GM18507 (cell line): ENCODE measurements around the gene IL13.

ENCODE experiments used
- DNase-seq: peaks from one replicate; pipeline ENCODE4 v3.0.0; 2011; ENCODE audit warnings: low read depth; ENCODE audit not compliant: insufficient read length; ENCODE audit errors: extremely low spot score
- FAIRE-seq: peaks from 2 replicates; lab custom pipeline; 2011; peaks lifted over from hg19 to GRCh38; lab: Jason Lieb, UNC

IL13 gene

GRCh38 chr5:132653716-132654115 lies 4.3 kb upstream of the IL13 start:
- DNase-seq (no peak), FAIRE-seq (no peak)

- FAIRE-seq (peak; percentile 31), DNase-seq (no peak)
Observed at GRCh38 chr5:132655821-132656773, 1.9 kb upstream of the IL13 start.

- DNase-seq (no peak), FAIRE-seq (no peak)
Observed at GRCh38 chr5:132656774-132657355, 1.1 kb upstream of the IL13 start.

- DNase-seq = no peak
- FAIRE-seq = no peak
Observed at GRCh38 chr5:132658381-132659302, 669 bp downstream of the IL13 start.

- FAIRE-seq (peak; percentile 64), DNase-seq (no peak)
Observed at GRCh38 chr5:132659598-132660493, 1.9 kb downstream of the IL13 start.

GRCh38 chr5:132661231-132662003 lies 3.4 kb downstream of the IL13 start:
- no peak for DNase-seq
- peak; percentile 86 for FAIRE-seq

GRCh38 chr5:132662004-132662401 lies 4.0 kb downstream of the IL13 start:
- FAIRE-seq (no peak), DNase-seq (no peak)

- no peak for DNase-seq
- peak; percentile 99 for FAIRE-seq
Observed at GRCh38 chr5:132662925-132663770, 5.2 kb downstream of the IL13 start.

- DNase-seq (no peak), FAIRE-seq (no peak)
Observed at GRCh38 chr5:132663771-132664695, 6.1 kb downstream of the IL13 start.

- DNase-seq (no peak), FAIRE-seq (no peak)
Observed at GRCh38 chr5:132664696-132665209, 6.8 kb downstream of the IL13 start.

- no peak for FAIRE-seq
- DNase-seq = no peak
Observed at GRCh38 chr5:132665574-132666080, 7.7 kb downstream of the IL13 start.

GRCh38 chr5:132666310-132667123 lies 8.5 kb downstream of the IL13 start:
- no peak for DNase-seq
- FAIRE-seq = no peak

GRCh38 chr5:132667309-132667708 lies 9.3 kb downstream of the IL13 start:
- FAIRE-seq (no peak), DNase-seq (no peak)

GRCh38 chr5:132667761-132668705 lies 10.1 kb downstream of the IL13 start:
- DNase-seq (no peak), FAIRE-seq (no peak)
